ENCODE data around the gene CDK6. TPM values are rescaled to one million over a fixed set of nuclear protein-coding genes. Genes with fewer than 3 reads are reported as not detected.

CDK6 gene
- total RNA-seq, 1 experiment from 2014 or later, result 41.4 TPM

DNA sequence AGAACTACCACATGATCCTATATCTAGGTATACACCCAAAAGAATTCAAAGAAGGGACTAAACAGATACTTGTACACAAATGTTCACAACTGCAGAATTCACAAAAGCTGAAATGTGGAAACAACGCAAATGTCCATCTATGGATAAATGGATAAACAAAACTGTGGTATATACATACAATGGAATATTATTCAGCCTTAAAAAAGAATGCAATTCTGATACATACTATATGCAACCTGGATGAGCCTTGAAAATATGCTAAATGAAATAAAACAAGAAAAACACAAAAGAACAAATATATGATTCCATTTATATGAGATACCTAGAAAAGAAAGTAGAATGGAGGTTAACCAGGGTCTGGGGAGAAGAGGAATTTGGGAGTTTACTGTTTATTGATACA, 253.4 kb downstream of the CDK6 start:
- DNase-seq (ENCODE audit: low read depth, low spot score), result no peak
- no peak overlapping the region for H2AFZ ChIP-seq (ENCODE audit: low read depth, low read length, poor library complexity, severe bottlenecking)
- peaks cover 97% of the 10 kb centered on the region for H3K79me2 ChIP-seq (ENCODE audit: insufficient read depth, low read length)
- H3K27ac ChIP-seq (ENCODE audit: low read depth, low read length), result no peak overlapping the region
- no peak overlapping the region for H3K9ac ChIP-seq (ENCODE audit: low read length)
- no peak for TF ChIP-seq SIN3A (IDR thresholded peaks at IDR 0.05; ENCODE audit: low read depth)
- no peak for TF ChIP-seq POLR2AphosphoS5 (IDR thresholded peaks at IDR 0.05; ENCODE audit: low read depth, low read length)
- TF ChIP-seq, protein P1, sequence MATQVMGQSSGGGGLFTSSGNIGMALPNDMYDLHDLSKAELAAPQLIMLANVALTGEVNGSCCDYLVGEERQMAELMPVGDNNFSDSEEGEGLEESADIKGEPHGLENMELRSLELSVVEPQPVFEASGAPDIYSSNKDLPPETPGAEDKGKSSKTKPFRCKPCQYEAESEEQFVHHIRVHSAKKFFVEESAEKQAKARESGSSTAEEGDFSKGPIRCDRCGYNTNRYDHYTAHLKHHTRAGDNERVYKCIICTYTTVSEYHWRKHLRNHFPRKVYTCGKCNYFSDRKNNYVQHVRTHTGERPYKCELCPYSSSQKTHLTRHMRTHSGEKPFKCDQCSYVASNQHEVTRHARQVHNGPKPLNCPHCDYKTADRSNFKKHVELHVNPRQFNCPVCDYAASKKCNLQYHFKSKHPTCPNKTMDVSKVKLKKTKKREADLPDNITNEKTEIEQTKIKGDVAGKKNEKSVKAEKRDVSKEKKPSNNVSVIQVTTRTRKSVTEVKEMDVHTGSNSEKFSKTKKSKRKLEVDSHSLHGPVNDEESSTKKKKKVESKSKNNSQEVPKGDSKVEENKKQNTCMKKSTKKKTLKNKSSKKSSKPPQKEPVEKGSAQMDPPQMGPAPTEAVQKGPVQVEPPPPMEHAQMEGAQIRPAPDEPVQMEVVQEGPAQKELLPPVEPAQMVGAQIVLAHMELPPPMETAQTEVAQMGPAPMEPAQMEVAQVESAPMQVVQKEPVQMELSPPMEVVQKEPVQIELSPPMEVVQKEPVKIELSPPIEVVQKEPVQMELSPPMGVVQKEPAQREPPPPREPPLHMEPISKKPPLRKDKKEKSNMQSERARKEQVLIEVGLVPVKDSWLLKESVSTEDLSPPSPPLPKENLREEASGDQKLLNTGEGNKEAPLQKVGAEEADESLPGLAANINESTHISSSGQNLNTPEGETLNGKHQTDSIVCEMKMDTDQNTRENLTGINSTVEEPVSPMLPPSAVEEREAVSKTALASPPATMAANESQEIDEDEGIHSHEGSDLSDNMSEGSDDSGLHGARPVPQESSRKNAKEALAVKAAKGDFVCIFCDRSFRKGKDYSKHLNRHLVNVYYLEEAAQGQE (IDR thresholded peaks at IDR 0.05; ENCODE audit: low read depth), result no peak
- no peak for TF ChIP-seq TCF7L2 (IDR thresholded peaks at IDR 0.05; ENCODE audit: borderline replicate concordance, extremely low read depth, insufficient read depth, insufficient read length)
- TF ChIP-seq RAD21 (IDR thresholded peaks at IDR 0.05; ENCODE audit: low read depth), result no peak
- TF ChIP-seq SP1 (IDR thresholded peaks at IDR 0.05; ENCODE audit: low read depth), result no peak
- no peak for TF ChIP-seq EZH2phosphoT487 (IDR thresholded peaks at IDR 0.05; ENCODE audit: borderline replicate concordance)
- no peak for TF ChIP-seq FOSL1 (IDR thresholded peaks at IDR 0.05; ENCODE audit: low read depth)
- TF ChIP-seq, protein P2, sequence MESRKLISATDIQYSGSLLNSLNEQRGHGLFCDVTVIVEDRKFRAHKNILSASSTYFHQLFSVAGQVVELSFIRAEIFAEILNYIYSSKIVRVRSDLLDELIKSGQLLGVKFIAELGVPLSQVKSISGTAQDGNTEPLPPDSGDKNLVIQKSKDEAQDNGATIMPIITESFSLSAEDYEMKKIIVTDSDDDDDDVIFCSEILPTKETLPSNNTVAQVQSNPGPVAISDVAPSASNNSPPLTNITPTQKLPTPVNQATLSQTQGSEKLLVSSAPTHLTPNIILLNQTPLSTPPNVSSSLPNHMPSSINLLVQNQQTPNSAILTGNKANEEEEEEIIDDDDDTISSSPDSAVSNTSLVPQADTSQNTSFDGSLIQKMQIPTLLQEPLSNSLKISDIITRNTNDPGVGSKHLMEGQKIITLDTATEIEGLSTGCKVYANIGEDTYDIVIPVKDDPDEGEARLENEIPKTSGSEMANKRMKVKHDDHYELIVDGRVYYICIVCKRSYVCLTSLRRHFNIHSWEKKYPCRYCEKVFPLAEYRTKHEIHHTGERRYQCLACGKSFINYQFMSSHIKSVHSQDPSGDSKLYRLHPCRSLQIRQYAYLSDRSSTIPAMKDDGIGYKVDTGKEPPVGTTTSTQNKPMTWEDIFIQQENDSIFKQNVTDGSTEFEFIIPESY (IDR thresholded peaks at IDR 0.05; ENCODE audit: extremely low read depth, insufficient replicate concordance, low read length), result no peak
- TF ChIP-seq, protein P3, sequence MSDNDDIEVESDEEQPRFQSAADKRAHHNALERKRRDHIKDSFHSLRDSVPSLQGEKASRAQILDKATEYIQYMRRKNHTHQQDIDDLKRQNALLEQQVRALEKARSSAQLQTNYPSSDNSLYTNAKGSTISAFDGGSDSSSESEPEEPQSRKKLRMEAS (IDR thresholded peaks at IDR 0.05), result no peak
- no peak for TF ChIP-seq ELF1 (IDR thresholded peaks at IDR 0.05; ENCODE audit: borderline replicate concordance, low read depth)
- TF ChIP-seq, protein P4, sequence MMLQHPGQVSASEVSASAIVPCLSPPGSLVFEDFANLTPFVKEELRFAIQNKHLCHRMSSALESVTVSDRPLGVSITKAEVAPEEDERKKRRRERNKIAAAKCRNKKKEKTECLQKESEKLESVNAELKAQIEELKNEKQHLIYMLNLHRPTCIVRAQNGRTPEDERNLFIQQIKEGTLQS (IDR thresholded peaks at IDR 0.05), result no peak
- no peak for TF ChIP-seq CBX3 (IDR thresholded peaks at IDR 0.05; ENCODE audit: low read depth)
- no peak overlapping the region for H3K4me3 ChIP-seq (replicated peaks in 1 of 2; ENCODE audit: low read depth in 1 of 2, low read length in 2 of 2)
- ChIA-PET CTCF (no interaction called here), POLR2A (no interaction called here), RAD21 (ENCODE audit: low non-redundant PET in 1 of 2, low total read pairs in 2 of 2, uncharacterized antibody in 2 of 2, unreplicated experiment in 2 of 2) (no interaction called here)
- no peaks in the 10 kb centered on the region for H3K9me2 ChIP-seq (ENCODE audit: insufficient read depth)
- peaks cover 0 to under 1% of the 10 kb centered on the region in 2 experiments; a peak in 1 of 4 replicates for H3K4me1 ChIP-seq (ENCODE audit: control insufficient read depth in 1 of 2, insufficient read depth in 2 of 2, low read length in 2 of 2)
- intact Hi-C loops (cut with micrococcal nuclease), result no loop called here
- peaks cover 49% of the 10 kb centered on the region; the same call in 1 of the 2 replicates for H4K20me1 ChIP-seq (ENCODE audit: insufficient read depth)
- H3K4me2 ChIP-seq (ENCODE audit: low read length), result no peak overlapping the region
- peaks cover 14 to 25% of the 10 kb centered on the region in 2 experiments for H3K36me3 ChIP-seq (ENCODE audit: control insufficient read depth in 1 of 2, insufficient read depth in 2 of 2, low read length in 2 of 2)
- H3K9me3 ChIP-seq (ENCODE audit: control insufficient read depth in 1 of 2, insufficient read depth in 1 of 2, low read depth in 1 of 2, low read length in 2 of 2), result no peaks in the 10 kb centered on the region
- H3K27me3 ChIP-seq (ENCODE audit: insufficient read depth, low read length), result no peaks in the 10 kb centered on the region
- no TSS peak for BruUV-seq (replicated peaks)
- ATAC-seq, result no peak

All from HCT116 (cell line).